Myocyte (in vitro differentiated cells): ENCODE measurements around the gene LPAR5. TPM values are rescaled to one million over a fixed set of nuclear protein-coding genes. Genes with fewer than 3 reads are reported as not detected.
"Not testable (repeated sequence)": the region's sequence is repeated elsewhere in the genome, so short reads cannot be mapped to it uniquely, and the experiment has no call there.

Experiments used
- DNase-seq: peaks from one replicate; pipeline ENCODE4 v3.0.0-alpha.2; 2012; ENCODE audit warnings: low read depth
- total RNA-seq: library from RNA; depleted of rRNA; stranded (reverse); fragments of >200 nt; gene quantifications from 2 replicates; pipeline ENCODE4 v1.2.3, GENCODE V29; 2014

Gene LPAR5
- total RNA-seq, 1 donor from 2014 or later, result not detected

- DNase-seq, result peak; percentile 54
Observed at GRCh38 chr12:6607751-6608591, 27.8 kb downstream of the LPAR5 start.

- peak; percentile 63 for DNase-seq
Observed at GRCh38 chr12:6606331-6607131, 29.2 kb downstream of the LPAR5 start.

GRCh38 chr12:6605421-6606330 lies 30.1 kb downstream of the LPAR5 start:
- DNase-seq, result peak; percentile 68

- peak; percentile 16 for DNase-seq
Observed at GRCh38 chr12:6604259-6605029, 31.3 kb downstream of the LPAR5 start.

- peak; percentile 95 for DNase-seq
Observed at GRCh38 chr12:6603095-6603567, 32.6 kb downstream of the LPAR5 start.

GRCh38 chr12:6602526-6602925 lies 33.2 kb downstream of the LPAR5 start:
- peak; percentile 66 for DNase-seq

GRCh38 chr12:6595673-6596072 lies 40.1 kb downstream of the LPAR5 start:
- DNase-seq, result not testable (repeated sequence)

- no peak for DNase-seq
Observed at GRCh38 chr12:6592087-6592486, 43.7 kb downstream of the LPAR5 start.

GRCh38 chr12:6586569-6586968 lies 49.2 kb downstream of the LPAR5 start:
- not testable (repeated sequence) for DNase-seq

GRCh38 chr12:6584293-6584692 lies 51.5 kb downstream of the LPAR5 start:
- no peak for DNase-seq

GRCh38 chr12:6582959-6583358 lies 52.8 kb downstream of the LPAR5 start:
- no peak for DNase-seq

GRCh38 chr12:6582196-6582595 lies 53.6 kb downstream of the LPAR5 start:
- no peak for DNase-seq

- no peak for DNase-seq
Observed at GRCh38 chr12:6575648-6576047, 60.1 kb downstream of the LPAR5 start.

- peak; percentile 70 for DNase-seq
Observed at GRCh38 chr12:6574576-6575295, 61.0 kb downstream of the LPAR5 start.

- peak; percentile 40 for DNase-seq
Observed at GRCh38 chr12:6573001-6573400, 62.8 kb downstream of the LPAR5 start.

- peak; percentile 56 for DNase-seq
Observed at GRCh38 chr12:6570264-6570887, 65.4 kb downstream of the LPAR5 start.

GRCh38 chr12:6569786-6570185 lies 66.0 kb downstream of the LPAR5 start:
- no peak for DNase-seq

- DNase-seq, result no peak
Observed at GRCh38 chr12:6569312-6569711, 66.4 kb downstream of the LPAR5 start.
